GM03348 (cell line): ENCODE measurements around the gene KCNK1.
A peak's percentile ranks its signal among the peaks of the same experiment; 100 is the strongest.

Source experiments
- DNase-seq: peaks from one replicate; pipeline ENCODE4 v3.0.0; 2012; ENCODE audit warnings: low spot score

KCNK1 gene

DNA sequence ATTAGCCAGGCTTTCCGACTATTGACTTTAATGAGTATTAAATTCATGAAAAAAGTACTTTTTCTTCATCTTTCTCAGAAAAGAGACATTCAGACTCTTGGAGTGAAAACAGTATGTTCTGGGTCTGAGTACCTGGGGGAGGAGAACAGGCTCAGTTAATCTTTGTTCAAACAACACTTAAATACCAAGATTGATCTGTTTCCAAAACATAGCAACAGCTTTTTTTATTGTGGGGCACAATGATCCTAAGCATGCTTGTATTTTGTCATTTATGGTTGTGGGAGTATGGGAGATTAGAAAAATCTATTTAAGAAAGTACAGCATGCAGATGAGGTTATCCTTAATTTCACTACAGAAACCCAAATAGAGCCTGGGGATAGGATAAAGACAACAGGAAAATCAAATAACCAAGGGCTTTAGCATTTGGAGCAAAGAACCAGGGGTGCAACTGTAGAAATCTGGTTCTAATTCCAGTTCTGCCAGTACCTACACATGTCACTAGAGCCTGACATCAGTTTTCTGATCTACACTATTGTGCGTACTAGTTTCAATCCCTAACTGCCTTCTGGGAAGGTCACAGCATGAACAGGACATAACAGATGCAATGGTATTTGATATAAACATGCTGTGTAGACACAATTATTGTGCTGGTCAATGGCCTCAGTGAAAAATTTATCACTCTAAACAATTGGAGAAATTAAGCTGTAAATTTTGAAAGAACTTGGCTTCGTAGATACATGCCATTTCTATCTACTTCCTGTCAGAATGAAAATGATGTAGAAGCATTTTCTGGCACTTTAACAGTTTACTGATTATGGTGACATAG is 91.2 kb downstream of the KCNK1 start:
- no peak for DNase-seq

DNA sequence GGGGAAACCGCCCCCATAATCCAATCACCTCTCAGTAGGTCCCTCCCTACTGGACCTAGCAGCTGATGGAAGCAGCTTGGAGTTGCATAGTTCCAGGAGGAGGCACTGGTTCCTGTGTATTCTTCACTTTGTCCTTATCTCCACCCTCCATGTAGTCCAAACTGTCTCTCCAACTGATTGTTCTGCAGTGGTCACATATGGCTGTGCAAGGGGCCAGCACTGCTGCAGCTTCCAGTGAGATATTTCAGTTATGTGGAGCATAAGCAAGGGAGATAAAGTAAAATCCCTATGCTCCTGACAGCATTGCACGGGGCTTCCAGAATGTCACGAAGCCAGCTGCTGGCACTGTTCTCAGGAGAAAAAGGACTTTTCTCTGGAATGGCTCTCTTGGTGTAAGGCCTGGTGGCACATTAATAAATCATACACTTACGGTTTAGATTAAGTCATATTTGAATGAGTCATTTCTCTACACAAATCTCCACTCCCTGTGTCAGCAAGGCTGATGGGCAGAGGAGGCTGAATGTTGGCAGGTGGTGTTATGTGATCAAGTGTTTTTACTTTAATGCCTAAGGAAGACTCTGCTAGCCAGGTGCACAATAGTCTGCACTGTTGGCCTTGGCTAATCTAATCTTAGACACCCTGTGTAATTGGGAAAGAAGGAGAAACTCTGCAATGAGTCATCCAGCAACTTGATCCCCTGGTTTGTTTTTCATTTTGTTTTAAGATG is 93.4 kb downstream of the KCNK1 start:
- DNase-seq: peak; percentile 7

DNA sequence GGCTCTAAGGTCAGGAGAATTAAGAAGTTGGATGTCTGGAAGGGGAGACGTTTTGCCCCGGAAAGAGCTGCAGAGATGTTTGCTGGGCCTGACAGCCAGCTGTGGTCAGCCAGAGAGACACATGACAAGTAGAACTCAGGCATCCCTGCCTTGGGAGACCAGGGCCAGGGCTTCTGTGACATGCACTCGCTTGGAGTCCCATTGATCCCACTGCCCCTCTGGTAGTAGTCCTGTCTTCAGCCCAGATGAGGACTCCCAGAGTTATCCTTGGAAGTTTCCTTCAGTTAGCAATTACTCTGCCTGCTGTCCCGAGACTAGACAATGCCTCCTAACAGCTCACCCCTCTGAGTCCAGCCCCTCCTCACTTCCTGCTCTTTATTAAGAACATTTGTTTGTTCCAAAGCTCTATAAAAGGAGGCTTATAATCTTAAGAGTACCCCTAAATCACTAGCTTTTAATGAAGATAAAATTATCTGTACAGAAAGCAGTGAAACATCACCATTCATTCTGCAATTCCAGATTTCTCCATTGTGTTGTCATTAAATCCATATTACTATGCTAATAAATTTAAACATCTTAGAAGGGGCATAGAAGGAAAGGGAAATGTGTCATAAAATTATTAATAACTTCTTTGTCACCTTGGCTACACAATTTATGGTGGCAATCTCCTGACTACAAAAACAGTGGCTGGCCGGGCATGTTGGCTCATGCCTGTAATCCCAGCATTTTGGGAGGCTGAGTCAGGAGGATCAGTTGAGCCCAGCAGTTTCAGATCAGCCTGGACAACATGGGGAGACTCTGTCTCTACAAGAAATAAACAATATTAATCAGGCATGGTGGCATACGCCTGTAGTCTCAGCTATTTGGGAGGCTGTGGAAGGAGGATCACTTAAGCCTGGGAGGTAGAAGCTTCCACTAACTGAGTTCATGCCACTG is 94.2 kb downstream of the KCNK1 start:
- DNase-seq: no peak

DNA sequence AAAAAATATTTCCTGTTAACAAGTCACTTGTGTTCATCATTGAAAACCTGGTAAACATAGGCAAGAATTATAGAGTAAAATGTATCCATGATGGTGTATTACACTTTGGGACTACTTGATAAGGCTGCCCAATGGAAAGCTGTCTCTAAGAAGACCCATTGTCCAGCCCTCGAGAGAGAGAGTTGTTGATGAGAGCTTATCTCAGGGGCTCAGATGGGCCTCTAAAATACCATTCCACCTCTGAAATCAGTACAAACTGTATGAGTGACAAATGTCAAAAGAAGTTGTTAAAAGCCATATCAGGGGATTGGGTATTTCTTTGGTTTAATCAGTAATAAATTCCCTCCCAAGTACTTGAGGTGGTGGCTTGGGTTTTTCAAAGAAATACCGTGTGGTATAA is 96.1 kb downstream of the KCNK1 start:
- DNase-seq: no peak

DNA sequence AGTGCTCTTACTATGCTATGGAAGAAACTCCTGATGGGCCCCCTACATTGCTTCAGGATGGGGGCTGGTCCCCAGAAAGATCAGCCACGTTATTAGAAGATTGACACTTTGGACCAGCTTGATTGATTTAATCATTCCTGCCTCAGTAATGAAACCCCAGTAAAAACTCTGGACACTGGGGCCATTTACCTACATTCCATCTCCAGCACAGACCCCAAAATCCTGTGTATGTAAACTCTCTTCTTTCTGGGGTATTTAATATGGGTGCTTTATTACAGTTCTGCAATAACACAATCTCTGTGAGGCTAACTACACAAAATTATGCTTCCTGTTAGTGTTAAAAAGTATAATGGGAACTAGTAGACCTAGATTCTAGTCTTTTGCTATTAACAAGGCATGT is 96.6 kb downstream of the KCNK1 start:
- DNase-seq: no peak

DNA sequence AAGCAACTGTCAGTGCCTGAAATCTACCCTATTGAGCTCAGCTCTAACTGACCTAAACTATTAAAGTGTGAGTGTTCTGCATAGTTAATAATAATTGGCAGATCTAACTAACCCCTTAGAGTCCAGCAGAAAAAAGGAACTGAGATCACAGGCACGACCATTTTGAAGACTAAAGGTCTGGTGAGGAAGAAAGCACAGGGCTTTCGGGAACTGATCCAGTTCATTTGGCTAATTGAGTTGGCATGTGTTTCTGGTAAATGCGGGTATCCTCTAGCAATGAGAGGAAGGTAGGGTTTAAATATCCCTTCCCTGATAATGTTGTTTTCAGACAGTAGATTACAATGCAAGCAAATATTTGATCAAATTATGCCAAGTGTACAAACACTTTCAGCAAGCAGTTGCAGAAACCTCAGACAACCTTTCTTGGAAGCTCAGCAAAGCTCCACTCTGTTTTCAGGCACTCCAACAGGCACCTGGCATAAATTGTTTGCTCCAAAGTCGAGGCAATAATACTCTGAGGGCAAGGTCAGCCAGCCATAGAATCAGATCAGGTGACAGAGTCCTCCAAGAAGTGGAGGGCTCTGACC is 100.8 kb downstream of the KCNK1 start:
- DNase-seq: no peak

DNA sequence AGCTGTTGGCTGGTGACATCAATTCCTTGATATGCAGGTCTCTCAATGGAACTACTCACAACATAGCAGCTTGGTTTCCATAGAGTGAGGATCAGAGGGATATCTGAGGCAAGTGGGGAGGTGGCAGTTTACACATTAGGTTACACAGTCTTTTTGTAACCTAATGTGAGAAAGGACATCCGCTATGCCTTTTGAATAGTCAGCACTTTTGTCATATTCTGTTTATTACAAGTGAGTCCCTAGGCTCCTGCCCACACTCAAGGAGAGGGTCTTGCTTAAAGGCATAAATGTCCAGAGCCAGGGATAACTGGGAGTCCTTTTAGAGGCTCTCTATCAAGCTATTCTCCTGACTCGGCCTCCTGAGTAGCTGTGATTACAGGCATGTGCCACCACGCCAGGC is 104.2 kb downstream of the KCNK1 start:
- no peak for DNase-seq

DNA sequence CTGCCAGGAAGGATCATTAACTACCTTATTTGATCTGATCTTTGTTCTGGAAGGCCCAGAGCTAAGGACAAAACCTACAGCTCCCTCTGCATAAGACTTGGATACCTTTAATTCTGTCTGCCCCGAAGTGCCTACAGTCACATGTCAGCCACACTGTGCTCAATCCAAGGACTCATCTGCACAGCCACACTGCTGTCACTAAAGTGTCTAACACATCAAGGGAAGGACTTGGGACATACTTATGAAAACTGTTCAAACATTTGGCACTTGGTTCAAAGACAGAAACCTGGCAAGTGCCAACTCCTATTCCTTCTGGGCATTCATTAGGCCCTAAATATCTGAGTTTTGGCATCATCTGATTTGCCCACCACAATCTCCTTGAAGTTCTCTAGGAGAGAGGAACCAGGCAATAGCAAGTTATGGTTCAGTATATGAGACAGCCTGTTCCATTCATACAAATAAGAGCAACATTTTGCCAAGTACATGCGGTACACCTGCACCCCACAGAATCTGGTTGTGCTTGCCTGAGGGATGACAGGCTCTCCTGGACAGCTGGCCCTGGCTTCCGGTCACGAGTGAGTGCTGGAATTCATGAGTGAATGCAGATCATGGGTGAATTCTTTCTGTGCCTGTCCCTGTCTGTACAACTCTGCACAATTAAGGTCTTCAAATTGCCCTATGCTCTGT is 105.9 kb downstream of the KCNK1 start:
- no peak for DNase-seq

DNA sequence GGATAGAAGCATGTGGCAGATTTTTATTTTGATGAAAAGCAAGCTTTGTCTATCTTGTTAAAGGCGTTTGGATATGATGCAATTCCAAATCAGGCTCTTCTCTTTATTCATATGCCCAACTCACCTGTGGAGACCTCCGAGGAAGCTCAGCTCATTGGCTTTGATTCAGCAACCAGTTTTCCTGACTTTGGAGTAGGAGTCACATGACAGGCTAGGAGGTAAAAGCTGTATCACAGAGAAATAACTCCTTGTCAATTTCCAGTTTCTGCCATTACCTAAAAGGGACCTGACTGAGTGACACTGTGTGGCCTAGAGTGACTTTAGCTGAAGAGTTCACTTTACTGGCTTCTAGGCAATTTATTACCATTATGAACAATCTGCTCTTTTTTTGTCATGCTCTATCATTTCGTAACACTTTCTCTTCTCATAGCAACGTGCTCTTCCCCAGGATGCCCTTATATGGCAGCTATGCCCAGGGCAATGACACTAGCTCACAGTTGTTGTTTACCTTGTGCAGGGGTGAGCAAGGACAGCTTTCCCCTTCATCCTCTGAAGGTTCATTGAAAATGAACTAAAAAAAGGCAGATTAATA is 107.2 kb downstream of the KCNK1 start:
- no peak for DNase-seq
